Adrenal gland (tissue), 12 donors: ENCODE data around the gene RGS7. TPM values are rescaled to one million over a fixed set of nuclear protein-coding genes. Genes with fewer than 3 reads are reported as not detected.

Experiments used
- DNase-seq, 7 donors: peaks; one replicate each; pipeline ENCODE4 v3.0.0-alpha.2; 2019 to 2020
- H3K27ac ChIP-seq, 5 donors: fragments of 200-600 bp; sonication (generic) in 4 of 5; 1 replicate in 3 of 5; 2 replicates in 2 of 5; pipeline versions ENCODE4 v1.5.1 to v1.8.0; 2016 to 2020; ENCODE audit warnings: mild to moderate bottlenecking in 1 of 5
- H3K27me3 ChIP-seq: fragments of 200-600 bp; 2 replicates; pipeline ENCODE4 v1.8.0; 2021
- H3K36me3 ChIP-seq, 2 donors: fragments of 200-600 bp; replicated peaks in 1 of 2; 1 replicate in 1 of 2; 2 replicates in 1 of 2; pipeline versions ENCODE4 v1.5.1 to v1.8.0; 2018 to 2022
- H3K4me1 ChIP-seq, 2 donors: fragments of 200-600 bp; replicated peaks in 1 of 2; 1 replicate in 1 of 2; 2 replicates in 1 of 2; pipeline versions ENCODE4 v1.5.1 to v1.8.0; 2018 to 2021
- H3K4me3 ChIP-seq, 4 donors: fragments of 200-600 bp; sonication (generic) in 3 of 4; one replicate each; pipeline ENCODE4 v1.5.1; 2016 to 2018
- H3K9me3 ChIP-seq, 3 donors: fragments of 200-600 bp; sonication (generic) in 1 of 3; replicated peaks in 1 of 3; 1 replicate in 2 of 3; 2 replicates in 1 of 3; pipeline versions ENCODE4 v1.5.1 to v1.8.0; 2016 to 2021
- CTCF ChIP-seq, 6 experiments: fragments of 450-650 bp in 4 of 6; fragments of 200-600 bp in 2 of 6; sonication (generic) in 1 of 6; IDR thresholded peaks; 1 replicate in 5 of 6; 2 replicates in 1 of 6; pipeline versions ENCODE4 v1.5.1 to v1.8.0; 2016 to 2021; ENCODE audit warnings: antibody characterized with exemption in 6 of 6, mild to moderate bottlenecking in 2 of 6, moderate library complexity in 1 of 6
- POLR2A ChIP-seq, 2 donors: fragments of 450-650 bp; IDR thresholded peaks; one replicate each; pipeline ENCODE4 v1.6.1; 2017; ENCODE audit warnings: antibody characterized with exemption in 2 of 2, mild to moderate bottlenecking in 2 of 2, moderate library complexity in 1 of 2
- WGBS, 4 donors: extraction: QIAGEN DNeasy Blood & Tissue Kit in 2 of 4; methylation state at CpG; one replicate each; pipeline versions ENCODE4 v1.1.5 to v1.1.7; 2013 to 2017; 5-methylcytosine and 5-hydroxymethylcytosine counted together
- intact Hi-C, 2 donors: fragments of 100-400 bp; cut with DNase I; formaldehyde crosslinking; loops; one replicate each; pipeline versions ENCODE4 v1.14.1 to v1.15.0; 2022 to 2023
- polyA plus RNA-seq, 3 donors: library from polyadenylated mRNA; stranded (reverse); fragments of 200-250 nt in 2 of 3; fragments of 350-450 nt in 1 of 3; fragmentation: Illumina TruSeq in 1 of 3; extraction: RNeasy Lipid Tissue Mini Kit (QIAGEN cat#74804) in 1 of 3; gene quantifications; one replicate each; pipeline ENCODE4 v1.2.3, GENCODE V29; 2013 to 2014
- total RNA-seq, 9 donors: library from RNA; depleted of rRNA in 4 of 9; stranded (reverse); fragments of >200 nt in 4 of 9; fragments of 120-200 nt in 1 of 9; fragmentation: NEBNext Ultra II Directional in 1 of 9; extraction: Animal tissue kit (Norgen Biotek cat#: 25700) in 1 of 9; gene quantifications; one replicate each; pipeline versions ENCODE4 v1.1.0 to v1.2.4, GENCODE V29; 2013 to 2023
- donor health status: healthy with polysubstance abuse.
- donor health status: Bipolar disorder and iron deficiency.
- donor health status: DM: yes; HTN: yes; CAD: no.
- donor health status: DM: no; HTN: no; CAD: no.
- donor health status: DM: no; HTN: no; CAD: no.
- donor health status: DM: yes; HTN: yes; CAD: no.

The RGS7 gene
- total and polyA plus RNA-seq, 12 donors, result 1.1 to 6.1 (median 3.0) TPM

GRCh38 chr1:240776237-240776636, 580.8 kb downstream of the RGS7 start:
- intact Hi-C loops, result no loop called here
- no peak for DNase-seq
- TF ChIP-seq CTCF (IDR thresholded peaks at IDR 0.05), result no peak
- TF ChIP-seq POLR2A (IDR thresholded peaks at IDR 0.05), result no peak
- Histone ChIP-seq H3K9me3 (no peaks in the 10 kb centered on the region), H3K27ac (no peak overlapping the region), H3K4me1 (no peaks in the 10 kb centered on the region), H3K36me3 (no peaks in the 10 kb centered on the region), H3K4me3 (no peak overlapping the region), H3K27me3 (no peaks in the 10 kb centered on the region)
- WGBS, 4 donors, result 66 to 88% (median 67%) methylated on average over 2 of the region's 2 CpGs

GRCh38 chr1:240772131-240772530, 584.9 kb downstream of the RGS7 start:
- DNase-seq, result no peak

GRCh38 chr1:240771450-240771849, 585.6 kb downstream of the RGS7 start:
- H3K27me3 ChIP-seq, result no peaks in the 10 kb centered on the region
- H3K4me1 ChIP-seq, result no peaks in the 10 kb centered on the region
- H3K9me3 ChIP-seq, result no peaks in the 10 kb centered on the region
- no peak for TF ChIP-seq POLR2A (IDR thresholded peaks at IDR 0.05)
- TF ChIP-seq CTCF (IDR thresholded peaks at IDR 0.05), result no peak
- no peak overlapping the region for H3K4me3 ChIP-seq
- intact Hi-C loops, result no loop called here
- DNase-seq, result no peak
- H3K36me3 ChIP-seq, result no peaks in the 10 kb centered on the region
- no peak overlapping the region for H3K27ac ChIP-seq
- WGBS, 4 donors, result 92 to 95% (median 92%) methylated on average over 6 to 16 of the region's 16 CpGs

More at GRCh38 chr1:240772131-240772530, 584.9 kb downstream of the RGS7 start:
- H3K27ac ChIP-seq, result no peak overlapping the region
- TF ChIP-seq POLR2A (IDR thresholded peaks at IDR 0.05) (no peak), CTCF (IDR thresholded peaks at IDR 0.05) (no peak)
- no peak overlapping the region for H3K4me3 ChIP-seq
- no peaks in the 10 kb centered on the region for H3K27me3 ChIP-seq
- H3K4me1 ChIP-seq, result no peaks in the 10 kb centered on the region
- WGBS, 4 donors, result 79 to 86% (median 83%) methylated on average over 3 of the region's 3 CpGs
- no peaks in the 10 kb centered on the region for H3K9me3 ChIP-seq
- no peaks in the 10 kb centered on the region for H3K36me3 ChIP-seq
- intact Hi-C loops, result no loop called here

GRCh38 chr1:240768979-240769378, 588.0 kb downstream of the RGS7 start:
- no peak for DNase-seq
- H3K36me3 ChIP-seq, result no peaks in the 10 kb centered on the region
- intact Hi-C loops, result no loop called here
- H3K9me3 ChIP-seq, result no peaks in the 10 kb centered on the region
- H3K4me1 ChIP-seq, result no peaks in the 10 kb centered on the region
- H3K27me3 ChIP-seq, result no peaks in the 10 kb centered on the region
- 83 to 90% (median 86%) methylated on average over 4 of the region's 4 CpGs for WGBS, 4 donors
- no peak overlapping the region for H3K4me3 ChIP-seq
- no peak overlapping the region for H3K27ac ChIP-seq
- no peak for TF ChIP-seq CTCF (IDR thresholded peaks at IDR 0.05)
- TF ChIP-seq POLR2A (IDR thresholded peaks at IDR 0.05), result no peak
